Esophagus muscularis mucosa (tissue), 3 donors: ENCODE data around the gene THBS2.

Experiments used
- CTCF ChIP-seq, 3 experiments: fragments of 200-600 bp in 2 of 3; fragments of 450-650 bp in 1 of 3; sonication (generic) in 2 of 3; IDR thresholded peaks; one replicate each; pipeline ENCODE4 v1.5.1; 2017 to 2019; ENCODE audit warnings: antibody characterized with exemption in 3 of 3, mild to moderate bottlenecking in 2 of 3, moderate library complexity in 1 of 3
- POLR2A ChIP-seq: fragments of 450-650 bp; IDR thresholded peaks from one replicate; pipeline ENCODE4 v1.6.1; 2017; ENCODE audit warnings: antibody characterized with exemption, moderate library complexity, mild to moderate bottlenecking, low read depth
- POLR2AphosphoS5 ChIP-seq, 2 donors: sonication (generic); formaldehyde crosslinking; IDR thresholded peaks; one replicate each; pipeline ENCODE4 v1.6.1; 2017; ENCODE audit warnings: antibody characterized with exemption in 2 of 2

- TF ChIP-seq POLR2A (no peak), CTCF (IDR thresholded peaks at IDR 0.05) (no peak), POLR2AphosphoS5 (IDR thresholded peaks at IDR 0.05) (no peak)
These were observed 79.9 kb downstream of the THBS2 start for GRCh38 chr6:169173532-169174268.
